Hematopoietic multipotent progenitor cell (in vitro differentiated cells): ENCODE data around the gene GSG1. TPM values are rescaled to one million over a fixed set of nuclear protein-coding genes. Genes with fewer than 3 reads are reported as not detected.
A peak's percentile ranks its signal among the peaks of the same experiment; 100 is the strongest.
"Not testable (repeated sequence)": the region's sequence is repeated elsewhere in the genome, so short reads cannot be mapped to it uniquely, and the experiment has no call there.

Source experiments
- DNase-seq, 3 donors: peaks; one replicate each; pipeline ENCODE4 v3.0.0-alpha.2; 2011 to 2015; ENCODE audit warnings: low read depth in 2 of 3, low spot score in 2 of 3
- total RNA-seq: library from RNA; depleted of rRNA; stranded (reverse); fragments of >200 nt; gene quantifications from one replicate; pipeline ENCODE4 v1.2.3, GENCODE V29; 2012

Gene GSG1
- total RNA-seq, 1 donor, result under 0.01 TPM

DNA sequence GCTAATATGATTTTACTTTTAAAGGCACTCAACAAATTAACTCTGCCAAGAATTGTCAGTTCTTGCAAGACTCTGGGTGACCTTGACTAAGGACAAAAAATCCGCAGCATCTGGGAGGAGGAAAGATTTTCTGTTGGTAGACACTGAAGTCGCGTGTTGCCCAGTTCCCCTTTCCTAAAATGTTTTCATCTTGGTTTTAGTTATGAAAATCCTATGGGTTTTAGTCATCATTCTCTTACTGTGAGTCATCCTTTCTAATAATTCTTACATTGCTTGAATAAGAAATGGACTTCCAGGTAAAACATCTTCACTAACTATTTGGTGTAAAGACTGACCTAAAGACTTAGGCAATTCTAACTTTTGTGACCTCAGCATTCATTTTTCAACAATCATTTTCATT lies 9.1 kb downstream of the GSG1 start:
- peak in 1 of 3 donors; percentile 31 for DNase-seq

DNA sequence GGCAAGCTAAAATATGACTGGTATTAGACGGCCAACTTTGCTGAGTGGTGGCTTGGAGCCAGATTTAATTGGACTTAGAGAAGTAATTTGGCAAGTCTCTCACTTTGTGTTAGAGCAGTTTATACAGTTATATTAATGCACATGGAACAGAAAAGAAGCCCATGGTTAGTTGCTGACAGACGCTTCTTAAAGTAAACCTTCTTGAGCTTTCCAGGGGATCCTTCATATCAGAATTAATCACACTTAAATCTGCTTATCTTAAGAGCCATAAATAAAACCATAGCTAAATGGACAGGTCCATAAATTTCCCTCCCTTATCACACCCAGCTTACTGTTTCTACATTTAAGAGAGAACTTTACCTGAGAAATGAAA lies 9.6 kb downstream of the GSG1 start:
- DNase-seq, result peak in 1 of 3 donors; percentile 17

DNA sequence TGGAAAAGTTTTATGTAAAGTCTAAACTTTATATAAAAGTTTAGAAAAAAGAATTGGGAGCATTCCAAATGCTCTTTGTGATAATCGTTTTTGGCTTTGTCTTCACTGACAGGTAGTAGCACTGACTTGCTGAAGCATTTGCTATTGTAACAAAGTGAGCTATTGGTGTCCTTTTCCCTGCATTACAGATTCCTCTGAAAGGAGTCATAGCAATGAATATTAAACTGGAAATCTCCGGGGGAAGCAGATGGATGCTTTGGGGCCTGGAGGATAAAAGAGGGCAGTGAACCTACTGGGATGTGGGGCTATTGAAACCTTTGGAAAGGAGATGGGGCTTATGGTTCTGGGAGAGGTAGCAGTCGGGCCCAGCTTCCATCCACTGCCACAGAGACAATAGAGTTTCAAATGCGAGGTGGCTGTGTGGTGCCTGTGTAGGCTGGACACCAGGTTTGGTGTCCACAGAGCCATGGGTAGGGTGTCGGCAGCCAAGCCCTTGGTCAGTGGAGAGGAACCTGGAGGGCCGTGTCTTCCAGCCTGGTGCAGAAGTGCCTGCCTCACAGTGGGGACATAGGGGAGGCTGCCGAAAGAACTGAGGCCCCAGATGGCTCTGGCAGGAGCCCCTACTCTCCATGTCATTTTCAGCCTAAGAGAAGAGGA lies 10.1 kb downstream of the GSG1 start:
- no peak for DNase-seq

DNA sequence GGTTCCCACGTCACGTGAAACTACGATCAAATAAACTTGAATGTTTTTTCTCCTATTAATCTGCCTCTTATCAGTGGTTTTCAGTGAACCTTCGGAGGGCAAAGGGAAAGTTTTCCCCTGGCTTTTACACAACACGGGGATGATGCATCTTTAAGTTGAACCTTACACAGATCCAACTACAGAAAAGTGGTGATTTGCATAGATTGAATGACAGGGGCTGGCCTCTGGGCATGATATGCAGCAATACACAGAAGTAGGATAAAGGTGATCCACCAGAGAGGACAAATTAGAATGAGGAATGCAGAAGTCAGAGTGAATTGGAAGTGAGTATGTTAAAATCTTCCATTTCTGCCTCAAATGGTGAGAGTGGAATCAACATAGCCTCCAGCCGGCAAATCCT lies 11.6 kb downstream of the GSG1 start:
- no peak for DNase-seq

DNA sequence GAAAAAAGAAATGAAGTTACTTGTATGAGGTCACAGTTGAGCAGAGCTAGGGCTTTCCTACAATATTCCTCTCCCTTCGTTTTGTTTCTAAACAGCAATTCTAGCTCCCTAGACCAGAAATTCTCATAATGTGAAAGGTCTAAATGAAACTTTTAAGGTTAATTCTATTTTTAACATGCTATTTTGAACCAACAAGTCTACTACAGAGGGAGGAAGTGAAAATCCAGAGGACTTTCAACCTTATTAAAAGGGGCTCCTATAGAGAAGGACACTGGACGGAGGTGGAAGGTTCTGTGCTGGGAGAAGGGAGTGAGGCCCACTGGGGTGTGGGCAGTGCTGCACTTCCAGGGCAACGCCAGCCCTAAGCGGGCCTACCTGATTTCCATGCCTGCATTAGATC lies 13.4 kb downstream of the GSG1 start:
- no peak for DNase-seq

DNA sequence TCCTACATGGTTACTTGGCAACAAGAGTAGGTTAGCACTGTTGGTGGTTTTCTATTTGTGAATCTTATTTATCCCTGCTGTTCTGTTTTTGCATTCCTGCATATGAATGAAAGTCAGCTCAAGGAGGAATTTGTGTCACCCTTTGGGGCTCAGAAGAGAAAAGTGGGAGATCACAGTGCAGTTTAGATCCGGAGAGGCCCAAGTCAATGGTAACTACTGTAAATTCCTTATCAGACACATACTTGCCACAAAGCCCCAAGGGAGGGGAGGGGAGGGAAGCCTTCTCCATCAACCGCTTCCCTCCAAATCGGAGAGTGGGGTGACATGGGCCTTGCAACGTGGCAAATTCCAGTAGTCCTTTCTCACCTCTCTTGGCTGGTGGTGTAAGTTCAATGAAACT lies 15.0 kb downstream of the GSG1 start:
- DNase-seq, result no peak

DNA sequence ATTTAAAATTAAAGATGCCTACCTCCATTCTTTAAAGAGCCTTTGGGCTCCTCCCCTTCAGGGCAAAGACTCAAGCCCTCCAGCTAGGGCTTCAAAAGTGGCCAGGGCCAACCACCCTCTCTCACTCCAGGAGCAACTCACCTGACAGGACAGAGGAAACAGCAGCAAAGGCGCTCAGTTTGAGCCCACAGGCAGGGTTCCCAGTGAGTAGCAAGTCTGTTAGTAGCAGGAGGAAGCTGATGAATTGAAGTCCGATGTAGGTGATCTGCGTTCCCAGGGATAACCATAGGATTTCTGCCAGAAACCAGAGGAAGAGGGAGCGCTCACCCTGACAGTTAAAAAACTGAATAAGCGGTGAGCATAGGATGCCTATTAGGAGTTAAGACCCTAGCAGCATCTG lies 15.7 kb downstream of the GSG1 start:
- DNase-seq, result no peak

DNA sequence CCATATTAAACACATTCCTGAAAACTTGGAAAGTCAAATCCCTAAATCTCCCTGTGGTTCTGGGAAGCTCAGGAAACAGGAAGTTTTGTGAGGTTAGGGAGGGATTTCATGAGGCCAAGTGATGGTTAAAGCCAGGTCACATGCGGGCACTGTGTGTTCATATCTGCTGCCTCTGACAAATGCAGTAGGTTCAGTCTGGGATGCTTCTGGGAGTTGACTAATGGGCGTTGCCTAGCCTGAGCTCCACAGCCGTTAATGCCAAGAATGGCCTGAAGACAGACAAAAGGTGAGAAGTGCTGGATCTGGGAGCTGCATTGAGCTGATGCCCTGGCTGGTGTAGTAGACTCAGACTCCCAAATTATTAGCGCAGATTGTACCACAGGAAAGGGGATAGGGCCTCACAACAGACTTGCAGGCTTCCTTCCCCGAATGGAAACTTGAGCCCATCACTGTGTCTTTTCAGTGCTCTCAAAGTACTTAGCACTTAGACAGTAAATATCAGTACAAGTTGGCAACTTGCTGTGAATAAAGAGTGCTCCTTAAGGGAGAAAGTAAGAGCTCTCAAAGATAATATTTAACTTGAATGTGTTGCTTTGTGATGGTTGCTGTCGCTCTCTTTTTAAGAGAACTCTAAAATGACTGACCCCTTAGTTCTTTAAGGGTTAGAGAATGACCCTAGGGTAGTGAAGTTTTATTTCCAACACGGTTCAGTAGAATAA lies 17.3 kb downstream of the GSG1 start:
- DNase-seq, result no peak

DNA sequence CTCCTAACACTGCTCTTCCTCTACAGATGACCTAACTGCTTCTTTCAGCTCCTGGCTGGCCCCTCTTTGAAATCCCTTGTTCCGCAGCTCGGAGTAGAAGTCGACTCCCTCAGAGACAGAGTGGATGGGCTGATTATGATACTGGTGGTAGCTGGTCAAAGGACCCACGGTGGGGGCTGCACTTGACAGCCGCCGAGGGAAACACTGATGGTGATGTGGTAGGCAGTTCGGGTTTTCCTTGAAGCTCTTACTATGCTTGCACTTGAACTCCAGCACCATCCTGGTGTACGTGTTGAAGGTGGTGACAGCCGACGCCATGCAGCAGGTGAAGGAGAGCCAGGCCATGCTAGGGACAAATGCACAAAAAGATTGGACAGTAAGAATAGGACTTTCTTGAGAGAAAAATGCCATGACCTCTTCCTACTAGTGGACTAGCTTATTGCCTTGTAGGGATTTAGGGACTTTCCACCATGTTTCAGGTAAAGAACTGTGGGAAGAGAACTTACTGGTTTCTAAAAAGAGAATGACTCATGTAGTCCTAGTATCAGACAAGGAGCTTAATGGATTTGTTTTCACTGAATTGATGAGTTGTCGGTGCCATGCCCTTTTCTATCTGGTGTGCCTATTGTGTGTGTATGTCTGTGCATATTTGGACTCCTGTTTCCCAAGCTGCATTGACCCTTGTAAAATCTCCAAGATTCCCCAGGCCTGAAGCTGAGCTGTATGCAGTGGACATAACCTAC lies 18.4 kb downstream of the GSG1 start:
- no peak for DNase-seq

DNA sequence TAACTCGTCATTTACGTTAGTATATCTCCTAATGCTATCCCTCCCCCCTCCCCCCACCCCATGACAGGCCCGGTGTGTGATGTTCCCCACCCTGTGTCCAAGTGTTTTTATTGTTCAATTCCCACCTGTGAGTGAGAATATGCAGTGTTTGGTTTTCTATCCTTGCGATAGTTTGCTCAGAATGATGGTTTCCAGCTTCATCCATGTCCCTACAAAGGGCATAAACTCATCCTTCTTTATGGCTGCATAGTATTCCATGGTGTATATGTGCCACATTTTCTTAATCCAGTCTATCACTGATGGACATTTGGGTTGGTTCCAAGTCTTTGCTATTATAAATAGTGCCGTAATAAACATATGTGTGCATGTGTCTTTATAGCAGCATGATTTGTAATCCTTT lies 19.8 kb downstream of the GSG1 start:
- DNase-seq, result not testable (repeated sequence)

DNA sequence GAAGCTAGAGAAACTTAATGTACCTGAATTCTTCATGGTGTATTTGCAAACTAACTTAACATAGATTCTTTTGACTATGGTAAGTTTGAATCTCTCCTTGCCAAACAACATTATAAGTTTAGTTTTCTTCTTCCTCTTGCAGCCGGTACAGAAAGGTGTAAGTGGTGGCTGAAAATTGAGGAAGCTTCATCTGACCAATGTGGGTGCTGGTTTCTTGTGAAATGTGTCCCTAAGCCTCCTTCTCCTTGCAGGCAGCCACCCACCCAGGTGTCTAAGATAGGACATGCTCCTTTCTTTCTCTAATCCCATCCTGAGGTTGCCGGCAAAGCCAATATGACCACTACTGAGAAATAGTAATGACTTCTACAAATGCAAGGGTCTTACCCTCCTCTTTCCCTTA lies 20.6 kb downstream of the GSG1 start:
- DNase-seq, result peak in 1 of 3 donors; percentile 27

DNA sequence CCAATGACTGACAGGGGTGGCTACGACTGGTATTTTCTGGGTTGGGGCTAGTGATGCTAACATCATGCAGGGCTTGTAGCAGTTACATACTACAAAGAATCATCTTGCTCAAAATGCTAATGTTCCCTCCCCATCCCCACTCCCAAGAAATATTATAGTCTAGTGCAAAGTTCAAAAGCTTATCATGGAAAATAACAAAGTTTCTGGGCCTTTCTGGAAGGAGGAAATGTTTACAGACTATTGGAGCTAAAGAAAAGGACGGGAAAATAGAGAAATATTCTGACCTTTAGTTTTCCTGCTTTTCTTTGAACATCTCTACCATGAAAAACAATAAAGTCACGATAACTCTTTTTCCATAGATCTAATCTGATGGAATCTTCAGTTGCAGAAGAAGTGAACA lies 23.2 kb downstream of the GSG1 start:
- no peak for DNase-seq

DNA sequence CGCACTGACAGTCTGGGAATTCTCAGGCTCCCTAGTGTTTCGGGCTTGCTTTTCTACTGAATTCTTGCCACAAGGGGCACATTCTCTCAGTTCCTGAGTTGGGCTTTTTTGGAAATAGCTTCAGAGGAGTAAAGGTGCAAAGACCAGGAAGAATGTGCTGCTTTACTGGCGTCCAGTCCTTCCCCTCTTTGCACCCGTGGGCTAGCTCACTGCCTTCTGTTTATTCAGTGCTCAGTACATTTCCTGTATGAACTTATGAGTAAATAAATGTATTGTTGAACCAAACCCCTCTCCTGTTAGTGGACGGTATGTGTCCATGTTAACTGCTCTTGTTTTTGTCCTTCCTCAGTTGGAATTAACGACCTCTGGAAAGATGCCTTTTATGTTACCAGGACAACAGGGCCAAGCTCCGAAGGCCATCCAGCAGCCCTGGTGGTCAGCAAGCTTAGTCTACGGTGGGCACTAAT lies 24.0 kb downstream of the GSG1 start:
- no peak for DNase-seq

DNA sequence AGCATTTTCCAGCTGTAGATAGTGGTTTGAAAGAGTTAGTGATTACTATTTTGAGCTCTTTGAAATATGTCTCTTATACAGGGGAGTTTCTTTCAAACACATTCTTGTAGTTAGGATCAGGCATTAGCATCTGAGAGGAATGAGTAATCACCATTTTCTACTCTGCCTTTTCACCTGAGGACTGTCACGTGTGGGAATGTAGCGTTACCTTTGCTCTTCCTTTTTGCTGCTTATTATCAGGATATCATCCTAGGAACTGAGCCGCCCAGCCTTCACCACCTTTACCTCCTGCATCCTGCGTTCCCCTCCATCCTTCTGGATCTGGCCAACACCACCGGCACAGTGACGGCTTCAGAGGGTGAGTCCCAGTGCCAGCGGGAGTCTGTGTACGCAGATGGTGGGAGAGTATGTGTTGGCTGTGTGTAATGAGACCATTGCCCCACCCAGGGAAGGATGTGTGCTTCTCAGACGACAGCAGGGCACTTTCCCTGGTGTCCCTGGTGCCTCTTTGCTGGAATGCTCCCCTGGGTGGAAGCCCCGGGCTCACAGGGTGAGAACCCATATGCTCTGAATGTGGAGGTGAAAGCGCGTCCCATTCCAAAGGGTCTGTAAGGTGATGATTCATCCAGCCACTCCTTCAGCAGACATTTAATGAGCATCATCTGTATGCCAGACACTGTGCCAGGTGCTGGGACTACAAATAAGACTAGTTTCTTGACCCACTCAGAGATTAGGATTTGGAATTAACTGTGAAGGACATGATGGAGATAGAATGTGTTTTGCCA lies 27.5 kb downstream of the GSG1 start:
- DNase-seq, result no peak

DNA sequence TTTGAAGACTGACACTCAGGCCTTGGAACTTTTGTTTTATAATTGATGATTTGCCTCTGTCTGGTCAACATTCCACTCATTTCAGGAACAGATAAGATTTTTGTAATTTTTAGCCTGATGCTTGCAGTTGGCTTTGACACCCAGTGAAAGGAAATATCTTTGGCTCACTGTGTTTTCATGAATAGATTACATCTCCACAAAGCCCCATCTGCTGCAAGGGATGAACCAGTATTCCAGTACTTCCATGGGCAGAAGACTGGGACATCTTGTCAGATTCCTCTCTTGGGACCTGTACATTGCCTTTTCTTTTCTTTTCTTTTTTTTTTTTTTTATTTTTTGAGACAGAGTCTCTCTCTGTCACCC lies 28.4 kb downstream of the GSG1 start:
- no peak for DNase-seq

DNA sequence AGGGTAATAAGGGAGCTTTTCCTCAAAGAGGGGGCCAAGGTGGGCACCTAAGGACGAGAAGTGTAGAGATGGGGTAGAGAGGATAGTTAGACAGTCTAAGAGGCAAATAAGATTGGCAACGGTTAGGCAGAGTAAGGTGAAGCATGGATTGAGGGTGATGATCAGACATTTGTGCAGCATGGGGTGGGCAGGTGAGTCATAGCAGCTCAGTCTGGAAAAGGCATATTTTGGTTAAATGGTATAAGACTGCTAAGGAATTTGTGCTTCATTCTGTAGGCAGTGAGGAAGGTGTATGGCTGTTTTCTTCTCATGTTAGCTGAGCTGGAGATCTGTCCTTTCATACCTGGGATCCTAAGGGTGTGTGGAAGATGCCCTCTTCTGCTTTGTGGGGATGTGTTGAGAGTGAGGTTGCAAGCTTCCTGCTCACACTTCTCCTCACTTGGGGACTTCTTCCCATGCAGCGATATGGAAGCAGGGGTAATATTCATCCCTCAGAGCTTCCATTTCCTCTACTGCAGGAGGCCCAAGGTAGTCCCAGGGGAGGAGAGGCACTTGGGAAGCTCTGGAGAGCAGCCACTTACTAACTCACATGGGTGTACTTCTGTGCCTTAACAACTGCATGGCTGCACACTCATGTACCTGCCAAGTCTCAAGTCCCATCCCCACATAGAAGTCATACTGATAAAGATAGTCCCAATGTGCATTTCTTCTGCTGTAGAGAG lies 28.9 kb downstream of the GSG1 start:
- no peak for DNase-seq

DNA sequence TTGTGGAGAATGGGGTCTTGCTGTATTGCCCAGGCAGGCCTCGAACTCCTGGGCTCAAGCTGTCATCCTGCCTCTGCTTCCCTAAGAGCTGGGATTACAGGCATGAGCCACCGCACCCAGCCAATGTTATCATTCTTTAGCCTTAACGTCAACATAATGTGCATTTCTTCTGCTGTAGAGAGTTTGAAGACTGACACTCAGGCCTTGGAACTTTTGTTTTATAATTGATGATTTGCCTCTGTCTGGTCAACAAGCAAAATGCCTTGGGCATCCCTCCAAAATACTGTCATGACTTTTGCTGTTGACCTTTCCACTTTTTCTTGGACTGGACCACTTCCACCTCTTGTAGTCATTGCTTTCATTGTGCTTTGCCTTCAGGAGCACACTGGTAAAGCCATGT lies 30.3 kb downstream of the GSG1 start:
- DNase-seq, result no peak

DNA sequence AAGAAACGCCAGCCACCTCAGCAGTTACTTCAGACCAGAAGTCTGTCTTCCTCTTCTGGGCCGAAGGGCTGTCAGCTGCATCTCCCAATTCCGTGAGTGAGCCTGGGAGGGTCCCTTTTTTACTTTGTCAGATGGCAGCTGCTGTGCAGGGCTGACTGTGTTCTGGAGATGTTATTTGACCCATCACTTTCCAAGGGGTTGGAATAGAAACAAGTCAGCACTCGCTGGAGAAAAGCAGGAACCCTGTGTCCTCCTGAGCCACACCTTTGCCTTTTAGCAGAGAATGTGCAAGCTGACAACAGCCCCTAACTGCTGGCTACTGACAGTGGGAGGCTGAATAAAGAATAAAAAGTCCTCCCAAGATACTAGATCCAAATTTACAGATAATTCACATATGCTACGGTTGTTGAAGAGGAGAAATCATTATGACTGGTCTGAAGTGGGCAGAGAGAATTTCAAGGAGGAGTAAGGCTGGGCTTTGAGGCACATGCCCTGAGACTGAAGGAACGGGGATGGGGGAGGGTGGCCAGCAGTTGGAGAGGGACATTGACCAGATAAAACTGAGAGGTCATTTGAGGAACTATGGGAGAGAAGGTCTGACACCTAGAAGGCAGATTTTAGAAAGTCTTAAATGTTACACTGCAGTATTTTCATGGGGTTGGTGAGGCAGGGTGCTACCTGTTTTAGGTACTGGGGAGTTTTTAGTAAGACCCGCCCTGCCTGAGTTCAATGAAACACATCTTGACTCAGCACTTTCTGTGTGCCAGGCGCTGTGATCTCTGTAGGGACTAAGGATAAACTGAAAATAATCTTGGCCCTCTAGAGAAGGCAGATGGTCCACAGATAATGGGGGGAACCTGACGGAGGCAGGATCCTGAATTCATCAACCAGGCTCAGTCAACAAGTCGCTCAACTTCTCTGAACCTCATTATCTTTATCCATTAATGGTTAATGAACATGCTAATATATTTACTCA lies 31.9 kb downstream of the GSG1 start:
- no peak for DNase-seq

DNA sequence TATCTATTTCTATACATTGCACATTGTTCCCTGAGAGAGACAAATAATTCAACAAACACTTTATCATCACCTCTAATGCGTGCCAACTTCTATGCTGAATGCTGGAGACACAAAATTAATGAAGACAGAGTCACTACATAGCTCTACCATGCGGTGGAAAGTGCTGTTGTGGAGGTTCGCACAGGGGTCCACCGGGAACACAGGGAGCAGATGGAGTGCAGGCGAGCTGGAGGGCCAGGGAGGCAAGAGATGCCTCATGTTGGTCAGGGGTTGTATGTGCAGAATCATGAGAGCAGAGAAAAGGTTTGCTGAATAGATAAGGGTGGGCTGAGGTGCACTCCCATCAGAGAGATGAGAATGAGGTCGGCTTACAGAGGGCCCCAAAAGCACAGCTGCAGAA lies 34.1 kb downstream of the GSG1 start:
- no peak for DNase-seq
